GM18907 (cell line): ENCODE data around the gene SNRPA.
"Not testable (repeated sequence)": the region's sequence is repeated elsewhere in the genome, so short reads cannot be mapped to it uniquely, and the experiment has no call there.

Experiments
- ATAC-seq: cut with Tn5 transposase; IDR thresholded peaks from one replicate; pipeline ENCODE4 v1.9.1; 2021; ENCODE audit warnings: mild to moderate bottlenecking, moderate library complexity; ENCODE audit not compliant: unreplicated experiment

SNRPA gene

DNA sequence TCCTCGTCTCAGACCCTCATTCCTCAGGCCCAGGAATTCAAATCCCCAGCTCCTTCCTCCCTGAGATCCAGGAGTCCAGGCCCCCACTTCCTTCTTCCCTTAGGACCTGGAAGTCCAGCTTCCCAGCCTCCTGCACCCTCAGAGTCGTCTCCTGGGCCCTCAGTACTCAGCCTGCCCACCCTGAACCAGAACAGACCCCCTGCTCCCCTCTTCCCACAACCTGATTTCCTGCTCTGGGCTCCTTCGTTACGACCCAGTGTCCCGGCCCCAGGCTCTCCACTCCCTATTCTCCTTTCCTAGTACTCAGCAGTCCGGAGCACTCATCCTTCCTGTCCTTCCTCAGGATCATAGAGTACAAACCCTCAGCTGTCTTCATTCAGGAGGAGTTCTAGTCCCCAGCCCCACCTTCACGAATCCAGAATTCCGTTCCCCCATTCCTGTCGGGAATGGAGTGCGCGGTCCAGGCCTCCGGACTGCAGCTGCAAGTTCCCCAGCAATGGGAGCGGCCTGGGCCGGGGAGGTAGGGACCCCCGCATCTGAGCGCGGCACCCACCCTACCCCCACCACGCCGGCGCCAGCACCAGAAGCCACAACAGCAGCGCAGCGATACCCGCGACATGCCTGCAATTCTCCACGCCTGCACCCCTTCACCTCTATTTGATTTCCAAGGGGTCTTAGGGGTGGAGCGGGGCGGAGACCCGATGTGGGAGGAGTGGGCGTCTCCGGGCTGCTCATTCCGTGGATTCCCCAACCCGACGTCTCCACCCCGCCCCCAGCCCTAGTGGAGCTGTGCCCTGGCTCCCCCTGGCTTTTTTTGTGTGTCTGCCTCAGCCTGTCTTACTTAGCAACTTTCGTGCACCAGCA is 60.7 kb downstream of the SNRPA start:
- ATAC-seq, result no peak

DNA sequence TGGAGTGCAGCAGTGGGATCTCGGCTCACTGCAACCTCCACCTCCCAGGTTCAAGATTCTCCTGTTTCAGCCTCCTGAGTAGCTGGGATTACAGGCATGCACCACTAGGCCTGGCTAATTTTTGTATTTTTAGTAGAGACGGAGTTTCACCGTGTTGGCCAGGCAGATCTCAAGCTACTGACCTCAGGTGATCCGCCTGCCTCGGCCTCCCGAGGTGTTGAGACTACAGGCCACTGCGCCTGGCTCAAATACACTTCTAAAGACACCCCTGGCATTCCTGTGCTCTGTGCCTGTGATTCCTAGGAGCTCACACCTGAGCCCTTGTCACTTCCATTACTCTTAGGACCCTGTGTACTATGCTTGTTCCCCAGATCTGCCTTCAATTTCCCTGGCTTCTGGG is 61.6 kb downstream of the SNRPA start:
- ATAC-seq, result not testable (repeated sequence)

DNA sequence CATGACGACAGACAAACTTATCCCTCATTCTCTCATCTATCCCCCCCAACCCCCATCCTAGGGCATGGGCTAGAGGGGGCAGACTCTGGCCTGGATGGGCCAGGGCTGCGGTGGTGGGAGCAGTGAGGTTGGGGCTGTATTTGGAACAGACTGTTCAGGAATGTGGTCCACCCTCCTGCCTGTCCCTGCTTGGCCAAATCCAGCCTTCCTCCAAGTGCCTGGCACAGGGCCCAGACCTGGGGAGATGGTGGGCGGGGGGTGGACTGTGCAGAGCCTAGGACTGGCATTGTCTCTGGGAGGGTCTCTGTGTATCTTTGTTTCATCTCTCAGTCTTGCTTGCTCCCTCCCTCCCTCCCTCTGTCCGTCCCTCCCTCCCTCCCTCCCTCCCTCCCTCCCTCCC is 62.2 kb downstream of the SNRPA start:
- ATAC-seq, result no peak
